HCT116 (cell line): ENCODE results near the gene SLC46A1. TPM values are rescaled to one million over a fixed set of nuclear protein-coding genes. Genes with fewer than 3 reads are reported as not detected.

Experiments
- ATAC-seq: fragments of 200-7000 bp; cut with Tn5 transposase; 2 replicates; pipeline ENCODE4 v1.9.1; 2020; ENCODE audit warnings: mild to moderate bottlenecking, moderate library complexity
- BruUV-seq: library from RNA; stranded (reverse); fragments of 400-500 nt; replicated peaks from 2 replicates; lab custom pipeline; 2021; lab: Mats Ljungman, UMichigan
- CTCF ChIA-PET: fragments of 300-600 bp; sonication (Branson Sonifier 250); formaldehyde crosslinking; loops from one replicate; lab custom pipeline; 2021; ENCODE audit warnings: antibody characterized with exemption; lab: Charles Lee
- POLR2A ChIA-PET: fragments of 300-600, 350-600 bp; sonication (Branson Sonifier 250); formaldehyde crosslinking; loops from one replicate; lab custom pipeline; 2021; ENCODE audit warnings: antibody characterized with exemption; lab: Charles Lee
- RAD21 ChIA-PET, 2 experiments: fragments of 300-600 bp; sonication (Branson Sonifier 250); formaldehyde crosslinking; loops; one replicate each; lab custom pipeline; 2023; ENCODE audit warnings: low total read pairs in 2 of 2; ENCODE audit not compliant: uncharacterized antibody in 2 of 2, unreplicated experiment in 2 of 2, low non-redundant PET in 1 of 2; lab: Charles Lee
- DNase-seq: peaks from one replicate; pipeline ENCODE4 v3.0.0-alpha.2; 2010; ENCODE audit warnings: low read depth, low spot score
- H2AFZ ChIP-seq: fragments of 200-600 bp; shearing (Covaris generic), sonication (generic); 2 replicates; pipeline ENCODE4 v1.6.1; 2017; ENCODE audit warnings: low read depth, mixed run types, mixed read lengths, antibody characterized with exemption, low read length; ENCODE audit not compliant: poor library complexity, severe bottlenecking
- H3K27ac ChIP-seq: 2 replicates; pipeline ENCODE4 v1.5.1; 2012; ENCODE audit warnings: low read depth, low read length
- H3K27me3 ChIP-seq: fragments of 200-600 bp; sonication (generic); 2 replicates; pipeline ENCODE4 v1.6.1; 2016; ENCODE audit warnings: mixed run types, low read length, mixed read lengths; ENCODE audit not compliant: insufficient read depth
- H3K36me3 ChIP-seq, 2 experiments: fragments of 200-500 bp in 1 of 2; fragments of 200-600 bp in 1 of 2; sonication (Bioruptor generic) in 1 of 2; sonication (generic) in 1 of 2; 2 replicates each; pipeline versions ENCODE4 v1.5.1 to v1.6.1; 2014 to 2016; ENCODE audit warnings: low read length in 2 of 2, inconsistent platforms in 1 of 2, mixed read lengths in 1 of 2, mixed run types in 1 of 2; ENCODE audit not compliant: insufficient read depth in 2 of 2, control insufficient read depth in 1 of 2
- H3K4me1 ChIP-seq, 2 experiments: fragments of 200-600 bp in 1 of 2; sonication (generic) in 1 of 2; 2 replicates each; pipeline versions ENCODE4 v1.5.1 to v1.6.1; 2012 to 2017; ENCODE audit warnings: low read length in 2 of 2, inconsistent platforms in 1 of 2, mild to moderate bottlenecking in 1 of 2, mixed read lengths in 1 of 2, mixed run types in 1 of 2, moderate library complexity in 1 of 2; ENCODE audit not compliant: insufficient read depth in 2 of 2, control insufficient read depth in 1 of 2
- H3K4me2 ChIP-seq: fragments of 200-600 bp; sonication (generic); 2 replicates; pipeline ENCODE4 v1.6.1; 2017; ENCODE audit warnings: mixed run types, low read length, mixed read lengths
- H3K4me3 ChIP-seq, 2 experiments: fragments of 200-600 bp in 1 of 2; sonication (generic) in 1 of 2; replicated peaks in 1 of 2; 2 replicates each; pipeline ENCODE4 v1.5.1; 2011 to 2016; ENCODE audit warnings: low read length in 2 of 2, control low read depth in 1 of 2, low read depth in 1 of 2, mild to moderate bottlenecking in 1 of 2, mixed read lengths in 1 of 2, mixed run types in 1 of 2
- H3K79me2 ChIP-seq: fragments of 200-600 bp; sonication (generic); 2 replicates; pipeline ENCODE4 v1.6.1; 2017; ENCODE audit warnings: mild to moderate bottlenecking, mixed run types, low read length, moderate library complexity, mixed read lengths; ENCODE audit not compliant: insufficient read depth
- H3K9ac ChIP-seq: fragments of 200-600 bp; sonication (generic); 2 replicates; pipeline ENCODE4 v1.6.1; 2016; ENCODE audit warnings: low read length, mixed read lengths
- H3K9me2 ChIP-seq: fragments of 200-600 bp; sonication (generic), shearing (Covaris generic); 2 replicates; pipeline ENCODE4 v1.6.1; 2017; ENCODE audit warnings: mixed run types, mild to moderate bottlenecking, moderate library complexity; ENCODE audit not compliant: insufficient read depth
- H3K9me3 ChIP-seq, 2 experiments: fragments of 200-500 bp in 1 of 2; fragments of 200-600 bp in 1 of 2; sonication (Bioruptor generic) in 1 of 2; sonication (generic) in 1 of 2; 2 replicates each; pipeline ENCODE4 v1.6.1; 2014 to 2017; ENCODE audit warnings: low read length in 2 of 2, mixed read lengths in 2 of 2, inconsistent platforms in 1 of 2, low read depth in 1 of 2, mild to moderate bottlenecking in 1 of 2, mixed run types in 1 of 2, moderate library complexity in 1 of 2; ENCODE audit not compliant: control insufficient read depth in 1 of 2, insufficient read depth in 1 of 2
- H4K20me1 ChIP-seq: fragments of 200-600 bp; sonication (generic), shearing (Covaris generic); 2 replicates; pipeline ENCODE4 v1.6.1; 2017; ENCODE audit warnings: mixed run types, mild to moderate bottlenecking, moderate library complexity; ENCODE audit not compliant: insufficient read depth
- CBX3 ChIP-seq: IDR thresholded peaks from 2 replicates; pipeline ENCODE4 v1.6.1; 2012; ENCODE audit warnings: low read depth
- EGR1 ChIP-seq: IDR thresholded peaks from 2 replicates; pipeline ENCODE4 v1.6.1; 2012; ENCODE audit warnings: low read depth
- ELF1 ChIP-seq: IDR thresholded peaks from 2 replicates; pipeline ENCODE4 v1.6.1; 2012; ENCODE audit warnings: low read depth, borderline replicate concordance
- EZH2 ChIP-seq: fragments of 200-600 bp; sonication (generic); IDR thresholded peaks from 2 replicates; pipeline ENCODE4 v1.6.1; 2017; ENCODE audit warnings: antibody characterized with exemption, mixed run types
- EZH2phosphoT487 ChIP-seq: fragments of 200-600 bp; IDR thresholded peaks from 2 replicates; pipeline ENCODE4 v1.6.1; 2018; ENCODE audit warnings: antibody characterized with exemption, borderline replicate concordance
- FOSL1 ChIP-seq: IDR thresholded peaks from 2 replicates; pipeline ENCODE4 v1.6.1; 2012; ENCODE audit warnings: low read depth
- JUND ChIP-seq: IDR thresholded peaks from 2 replicates; pipeline ENCODE4 v1.6.1; 2012
- POLR2A ChIP-seq: IDR thresholded peaks from 2 replicates; pipeline ENCODE4 v1.7.0; 2011; ENCODE audit warnings: borderline replicate concordance; ENCODE audit not compliant: insufficient read depth, insufficient read length; ENCODE audit errors: extremely low read depth
- POLR2AphosphoS5 ChIP-seq: IDR thresholded peaks from 2 replicates; pipeline ENCODE4 v1.6.1; 2011; ENCODE audit warnings: mild to moderate bottlenecking, low read depth, low read length, moderate library complexity
- RAD21 ChIP-seq: IDR thresholded peaks from 2 replicates; pipeline ENCODE4 v1.6.1; 2012; ENCODE audit warnings: low read depth, mild to moderate bottlenecking
- SP1 ChIP-seq: IDR thresholded peaks from 2 replicates; pipeline ENCODE4 v1.6.1; 2012; ENCODE audit warnings: low read depth
- SRF ChIP-seq: IDR thresholded peaks from 2 replicates; pipeline ENCODE4 v1.6.1; 2012; ENCODE audit warnings: low read depth
- YY1 ChIP-seq: IDR thresholded peaks from 2 replicates; pipeline ENCODE4 v1.6.1; 2011; ENCODE audit warnings: low read length, low read depth, moderate library complexity, mild to moderate bottlenecking; ENCODE audit not compliant: insufficient replicate concordance; ENCODE audit errors: extremely low read depth
- ZNF274 ChIP-seq: fragments of 200-500 bp; sonication (Bioruptor generic); IDR thresholded peaks from 2 replicates; pipeline ENCODE4 v1.6.1; 2014; ENCODE audit warnings: mild to moderate bottlenecking, low read depth, low read length, inconsistent platforms
- intact Hi-C: fragments of 100-400 bp; cut with micrococcal nuclease; formaldehyde crosslinking; loops from 2 replicates; pipeline ENCODE4 v1.10.0; 2022
- total RNA-seq: library from RNA; stranded (reverse); gene quantifications from one replicate; pipeline ENCODE4 v1.2.1, GENCODE V29; 2021; ENCODE audit not compliant: unreplicated experiment
- TF ChIP-seq, protein P1 (sequence below): IDR thresholded peaks from 2 replicates; pipeline ENCODE4 v1.6.1; 2012; ENCODE audit warnings: low read depth
- TF ChIP-seq, protein P2 (sequence below): IDR thresholded peaks from 2 replicates; pipeline ENCODE4 v1.6.1; 2012
- TF ChIP-seq, protein P3 (sequence below): IDR thresholded peaks from 2 replicates; pipeline ENCODE4 v1.6.1; 2011; ENCODE audit warnings: mild to moderate bottlenecking, low read length, moderate library complexity; ENCODE audit not compliant: insufficient replicate concordance; ENCODE audit errors: extremely low read depth
- TF ChIP-seq, protein P4 (sequence below), 3 experiments: fragments of 200-600 bp in 1 of 3; sonication (generic) in 1 of 3; IDR thresholded peaks in 2 of 3; conservative IDR thresholded peaks in 1 of 3; 2 replicates each; pipeline ENCODE4 v1.5.1; 2012 to 2017; ENCODE audit warnings: low read depth in 2 of 3, low read length in 2 of 3, antibody characterized with exemption in 1 of 3, borderline replicate concordance in 1 of 3, control low read depth in 1 of 3, mild to moderate bottlenecking in 1 of 3, mixed read lengths in 1 of 3, mixed run types in 1 of 3, moderate library complexity in 1 of 3; ENCODE audit not compliant: insufficient read depth in 1 of 3

The SLC46A1 gene
- total RNA-seq, 1 experiment from 2014 or later: 17.8 TPM

DNA sequence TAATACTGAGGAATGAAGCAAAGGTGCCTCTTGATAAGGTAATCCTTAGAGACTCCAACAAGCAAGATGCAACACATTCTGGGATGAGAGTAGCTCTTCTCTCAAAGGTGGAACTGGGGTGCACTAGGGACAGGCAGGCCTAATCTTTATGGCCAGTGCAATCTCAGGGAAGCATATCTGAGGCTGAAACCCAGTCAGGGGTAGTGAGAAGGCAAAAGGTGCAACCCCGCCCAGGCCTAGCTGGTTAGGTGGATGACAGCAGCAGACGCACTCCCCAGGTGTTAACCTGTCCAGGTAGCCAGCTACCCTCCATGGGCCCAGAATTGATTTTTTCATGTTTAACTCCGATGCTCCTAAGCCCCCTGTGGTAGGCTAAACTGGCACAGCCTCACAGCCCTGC lies 9.9 kb upstream of the SLC46A1 start (continued):
- TF ChIP-seq POLR2A (no peak), EZH2 (no peak), YY1 (no peak)
- TF ChIP-seq, all 23 proteins: peak for 0

DNA sequence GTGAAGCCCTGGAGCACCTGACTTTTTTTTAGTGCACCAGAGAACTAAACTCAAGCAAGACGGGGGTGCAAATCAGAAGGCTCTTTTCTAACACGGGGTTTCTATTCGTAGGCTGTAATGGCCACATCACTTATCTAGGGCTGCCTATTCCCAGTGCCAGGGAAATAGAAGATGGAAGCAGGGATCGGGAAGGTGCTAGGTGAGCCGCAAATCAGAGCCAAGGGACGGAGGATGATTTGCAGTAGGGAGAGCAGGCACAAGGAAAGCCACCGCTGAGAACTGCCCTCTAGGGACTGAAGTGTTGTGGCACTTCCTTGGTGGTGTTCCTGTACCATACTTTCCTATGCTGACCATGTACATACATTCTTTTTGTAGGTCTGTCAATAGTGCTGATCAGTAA lies 7.8 kb upstream of the SLC46A1 start:
- Histone ChIP-seq H3K27me3 (no peaks in the 10 kb centered on the region), H3K4me3 (no peak overlapping the region), H4K20me1 (no peaks in the 10 kb centered on the region), H3K27ac (no peak overlapping the region), H2AFZ (no peak overlapping the region), H3K4me1 (peaks cover 0 to 9% of the 10 kb centered on the region in 2 experiments; a peak in 2 of 4 replicates), H3K9me2 (no peaks in the 10 kb centered on the region), H3K9me3 (no peaks in the 10 kb centered on the region), H3K4me2 (no peak overlapping the region), H3K36me3 (no peaks in the 10 kb centered on the region), H3K9ac (no peak overlapping the region), H3K79me2 (no peaks in the 10 kb centered on the region)
- ChIA-PET RAD21 (no interaction called here), CTCF (no interaction called here), POLR2A (no interaction called here)
- intact Hi-C loops: no loop called here
- ATAC-seq (no peak), DNase-seq (no peak)
- BruUV-seq: no TSS peak
- TF ChIP-seq RAD21 (no peak), POLR2A (no peak), EZH2 (no peak), ELF1 (no peak), POLR2AphosphoS5 (no peak), FOSL1 (no peak), SRF (no peak), JUND (no peak), EGR1 (no peak), CBX3 (no peak), YY1 (no peak), ZNF274 (no peak), EZH2phosphoT487 (no peak), SP1 (no peak)
- TF ChIP-seq, protein P1, sequence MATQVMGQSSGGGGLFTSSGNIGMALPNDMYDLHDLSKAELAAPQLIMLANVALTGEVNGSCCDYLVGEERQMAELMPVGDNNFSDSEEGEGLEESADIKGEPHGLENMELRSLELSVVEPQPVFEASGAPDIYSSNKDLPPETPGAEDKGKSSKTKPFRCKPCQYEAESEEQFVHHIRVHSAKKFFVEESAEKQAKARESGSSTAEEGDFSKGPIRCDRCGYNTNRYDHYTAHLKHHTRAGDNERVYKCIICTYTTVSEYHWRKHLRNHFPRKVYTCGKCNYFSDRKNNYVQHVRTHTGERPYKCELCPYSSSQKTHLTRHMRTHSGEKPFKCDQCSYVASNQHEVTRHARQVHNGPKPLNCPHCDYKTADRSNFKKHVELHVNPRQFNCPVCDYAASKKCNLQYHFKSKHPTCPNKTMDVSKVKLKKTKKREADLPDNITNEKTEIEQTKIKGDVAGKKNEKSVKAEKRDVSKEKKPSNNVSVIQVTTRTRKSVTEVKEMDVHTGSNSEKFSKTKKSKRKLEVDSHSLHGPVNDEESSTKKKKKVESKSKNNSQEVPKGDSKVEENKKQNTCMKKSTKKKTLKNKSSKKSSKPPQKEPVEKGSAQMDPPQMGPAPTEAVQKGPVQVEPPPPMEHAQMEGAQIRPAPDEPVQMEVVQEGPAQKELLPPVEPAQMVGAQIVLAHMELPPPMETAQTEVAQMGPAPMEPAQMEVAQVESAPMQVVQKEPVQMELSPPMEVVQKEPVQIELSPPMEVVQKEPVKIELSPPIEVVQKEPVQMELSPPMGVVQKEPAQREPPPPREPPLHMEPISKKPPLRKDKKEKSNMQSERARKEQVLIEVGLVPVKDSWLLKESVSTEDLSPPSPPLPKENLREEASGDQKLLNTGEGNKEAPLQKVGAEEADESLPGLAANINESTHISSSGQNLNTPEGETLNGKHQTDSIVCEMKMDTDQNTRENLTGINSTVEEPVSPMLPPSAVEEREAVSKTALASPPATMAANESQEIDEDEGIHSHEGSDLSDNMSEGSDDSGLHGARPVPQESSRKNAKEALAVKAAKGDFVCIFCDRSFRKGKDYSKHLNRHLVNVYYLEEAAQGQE: no peak
- TF ChIP-seq, protein P2, sequence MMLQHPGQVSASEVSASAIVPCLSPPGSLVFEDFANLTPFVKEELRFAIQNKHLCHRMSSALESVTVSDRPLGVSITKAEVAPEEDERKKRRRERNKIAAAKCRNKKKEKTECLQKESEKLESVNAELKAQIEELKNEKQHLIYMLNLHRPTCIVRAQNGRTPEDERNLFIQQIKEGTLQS: no peak
- TF ChIP-seq, protein P3, sequence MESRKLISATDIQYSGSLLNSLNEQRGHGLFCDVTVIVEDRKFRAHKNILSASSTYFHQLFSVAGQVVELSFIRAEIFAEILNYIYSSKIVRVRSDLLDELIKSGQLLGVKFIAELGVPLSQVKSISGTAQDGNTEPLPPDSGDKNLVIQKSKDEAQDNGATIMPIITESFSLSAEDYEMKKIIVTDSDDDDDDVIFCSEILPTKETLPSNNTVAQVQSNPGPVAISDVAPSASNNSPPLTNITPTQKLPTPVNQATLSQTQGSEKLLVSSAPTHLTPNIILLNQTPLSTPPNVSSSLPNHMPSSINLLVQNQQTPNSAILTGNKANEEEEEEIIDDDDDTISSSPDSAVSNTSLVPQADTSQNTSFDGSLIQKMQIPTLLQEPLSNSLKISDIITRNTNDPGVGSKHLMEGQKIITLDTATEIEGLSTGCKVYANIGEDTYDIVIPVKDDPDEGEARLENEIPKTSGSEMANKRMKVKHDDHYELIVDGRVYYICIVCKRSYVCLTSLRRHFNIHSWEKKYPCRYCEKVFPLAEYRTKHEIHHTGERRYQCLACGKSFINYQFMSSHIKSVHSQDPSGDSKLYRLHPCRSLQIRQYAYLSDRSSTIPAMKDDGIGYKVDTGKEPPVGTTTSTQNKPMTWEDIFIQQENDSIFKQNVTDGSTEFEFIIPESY: no peak
- TF ChIP-seq, protein P4, sequence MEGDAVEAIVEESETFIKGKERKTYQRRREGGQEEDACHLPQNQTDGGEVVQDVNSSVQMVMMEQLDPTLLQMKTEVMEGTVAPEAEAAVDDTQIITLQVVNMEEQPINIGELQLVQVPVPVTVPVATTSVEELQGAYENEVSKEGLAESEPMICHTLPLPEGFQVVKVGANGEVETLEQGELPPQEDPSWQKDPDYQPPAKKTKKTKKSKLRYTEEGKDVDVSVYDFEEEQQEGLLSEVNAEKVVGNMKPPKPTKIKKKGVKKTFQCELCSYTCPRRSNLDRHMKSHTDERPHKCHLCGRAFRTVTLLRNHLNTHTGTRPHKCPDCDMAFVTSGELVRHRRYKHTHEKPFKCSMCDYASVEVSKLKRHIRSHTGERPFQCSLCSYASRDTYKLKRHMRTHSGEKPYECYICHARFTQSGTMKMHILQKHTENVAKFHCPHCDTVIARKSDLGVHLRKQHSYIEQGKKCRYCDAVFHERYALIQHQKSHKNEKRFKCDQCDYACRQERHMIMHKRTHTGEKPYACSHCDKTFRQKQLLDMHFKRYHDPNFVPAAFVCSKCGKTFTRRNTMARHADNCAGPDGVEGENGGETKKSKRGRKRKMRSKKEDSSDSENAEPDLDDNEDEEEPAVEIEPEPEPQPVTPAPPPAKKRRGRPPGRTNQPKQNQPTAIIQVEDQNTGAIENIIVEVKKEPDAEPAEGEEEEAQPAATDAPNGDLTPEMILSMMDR (IDR thresholded peaks at IDR 0.05 in 2 of 3, conservative IDR thresholded peaks at IDR 0.05 in 1 of 3; ENCODE audit: borderline replicate concordance in 1 of 3, insufficient read depth in 1 of 3, low read depth in 2 of 3, low read length in 2 of 3): no peak
